Measurements from ENCODE around the gene ATG16L2.

GRCh38 chr11:72782081-72782920 is 31.9 kb upstream of the ATG16L2 start:
- TF ChIP-seq CTCF (IDR thresholded peaks at IDR 0.05) (no peak), POLR2A (IDR thresholded peaks at IDR 0.05) (no peak)

Data from vagina (tissue), 2 donors.